Measurements from ENCODE around the gene PDE3A. TPM values are rescaled to one million over a fixed set of nuclear protein-coding genes. Genes with fewer than 3 reads are reported as not detected.

Gene PDE3A
- total RNA-seq, 5 donors from 2014 or later (not counting 1 experiment from before 2014, with no cell fraction given): 0.03 to 0.10 (median 0.09) TPM; not detected in 2

GRCh38 chr12:20424841-20425240 is 56.5 kb downstream of the PDE3A start:
- Histone ChIP-seq H3K9me3 (no peaks in the 10 kb centered on the region), H3K27me3 (replicated peaks in 1 of 2; ENCODE audit: control insufficient read depth in 2 of 2, extremely low read depth in 1 of 2, insufficient read depth in 2 of 2, low read length in 1 of 2) (no peaks in the 10 kb centered on the region), H3K27ac (ENCODE audit: low read length) (no peak overlapping the region), H3K36me3 (ENCODE audit: control insufficient read depth in 2 of 2, extremely low read depth in 1 of 2, insufficient read depth in 1 of 2, low read length in 1 of 2) (no peaks in the 10 kb centered on the region), H3K4me3 (ENCODE audit: control insufficient read depth in 1 of 2, extremely low read depth in 1 of 2, low read length in 1 of 2) (no peak overlapping the region), H3K4me1 (ENCODE audit: control insufficient read depth in 1 of 2, extremely low read depth in 1 of 2, insufficient read depth in 2 of 2, low read length in 2 of 2) (peaks cover 0 to 2% of the 10 kb centered on the region in 2 experiments)
- Mint-ChIP-seq H3K27me3 (no peaks in the 10 kb centered on the region), H3K36me3 (no peaks in the 10 kb centered on the region), H3K4me1 (no peaks in the 10 kb centered on the region), H3K9me3 (no peaks in the 10 kb centered on the region), H3K4me3 (no peak overlapping the region), H3K27ac (no peak overlapping the region)
- ATAC-seq (replicated peaks in 1 of 4) (no peak), DNase-seq (no peak)
- WGBS (ENCODE audit: insufficient coverage): no CpG with 5 or more reads among the region's 4 CpGs
- CTCF ChIA-PET: no interaction called here
- POLR2A ChIA-PET: no interaction called here

- DNase-seq: no peak
- Mint-ChIP-seq H3K27ac (no peak overlapping the region), H3K36me3 (no peaks in the 10 kb centered on the region), H3K27me3 (no peaks in the 10 kb centered on the region), H3K9me3 (no peaks in the 10 kb centered on the region), H3K4me1 (no peaks in the 10 kb centered on the region), H3K4me3 (no peak overlapping the region)
- whole genome bisulfite sequencing (ENCODE audit: insufficient coverage): 100% methylated on average over 1 of the region's 5 CpGs
- H3K4me1 ChIP-seq (ENCODE audit: control insufficient read depth in 1 of 2, extremely low read depth in 1 of 2, insufficient read depth in 2 of 2, low read length in 2 of 2): peaks cover 0 to 2% of the 10 kb centered on the region in 2 experiments
- no peaks in the 10 kb centered on the region for H3K27me3 ChIP-seq (replicated peaks in 1 of 2; ENCODE audit: control insufficient read depth in 2 of 2, extremely low read depth in 1 of 2, insufficient read depth in 2 of 2, low read length in 1 of 2)
- ATAC-seq (replicated peaks in 1 of 4): no peak
- no peaks in the 10 kb centered on the region for H3K36me3 ChIP-seq (ENCODE audit: control insufficient read depth in 2 of 2, extremely low read depth in 1 of 2, insufficient read depth in 1 of 2, low read length in 1 of 2)
- CTCF ChIA-PET: no interaction called here
- no peak overlapping the region for H3K4me3 ChIP-seq (ENCODE audit: control insufficient read depth in 1 of 2, extremely low read depth in 1 of 2, low read length in 1 of 2)
- no peaks in the 10 kb centered on the region for H3K9me3 ChIP-seq
- POLR2A ChIA-PET: no interaction called here
- no peak overlapping the region for H3K27ac ChIP-seq (ENCODE audit: low read length)
These were observed 57.9 kb downstream of the PDE3A start for GRCh38 chr12:20426191-20426590.

- Mint-ChIP-seq H3K9me3 (no peaks in the 10 kb centered on the region), H3K27me3 (no peaks in the 10 kb centered on the region), H3K4me3 (no peak overlapping the region), H3K36me3 (no peaks in the 10 kb centered on the region), H3K4me1 (no peaks in the 10 kb centered on the region), H3K27ac (no peak overlapping the region)
- ChIA-PET CTCF (no interaction called here), POLR2A (no interaction called here)
- H3K4me3 ChIP-seq (ENCODE audit: control insufficient read depth in 1 of 2, extremely low read depth in 1 of 2, low read length in 1 of 2): no peak overlapping the region
- no peak overlapping the region for H3K27ac ChIP-seq (ENCODE audit: low read length)
- WGBS (ENCODE audit: insufficient coverage): 72% methylated on average over 3 of the region's 3 CpGs
- H3K4me1 ChIP-seq (ENCODE audit: control insufficient read depth in 1 of 2, extremely low read depth in 1 of 2, insufficient read depth in 2 of 2, low read length in 2 of 2): no peaks in the 10 kb centered on the region
- DNase-seq: no peak
- H3K9me3 ChIP-seq: no peaks in the 10 kb centered on the region
- no peaks in the 10 kb centered on the region for H3K27me3 ChIP-seq (replicated peaks in 1 of 2; ENCODE audit: control insufficient read depth in 2 of 2, extremely low read depth in 1 of 2, insufficient read depth in 2 of 2, low read length in 1 of 2)
- no peak for ATAC-seq (replicated peaks in 1 of 4)
- H3K36me3 ChIP-seq (ENCODE audit: control insufficient read depth in 2 of 2, extremely low read depth in 1 of 2, insufficient read depth in 1 of 2, low read length in 1 of 2): no peaks in the 10 kb centered on the region
These were observed 58.6 kb downstream of the PDE3A start for GRCh38 chr12:20426957-20427356.

- no peak for ATAC-seq (replicated peaks in 1 of 4)
- ChIA-PET POLR2A (no interaction called here), CTCF (no interaction called here)
- no CpG with 5 or more reads among the region's 2 CpGs for WGBS (ENCODE audit: insufficient coverage)
- H3K27ac Mint-ChIP-seq: no peak overlapping the region
- Histone ChIP-seq H3K4me3 (ENCODE audit: control insufficient read depth in 1 of 2, extremely low read depth in 1 of 2, low read length in 1 of 2) (no peak overlapping the region), H3K36me3 (ENCODE audit: control insufficient read depth in 2 of 2, extremely low read depth in 1 of 2, insufficient read depth in 1 of 2, low read length in 1 of 2) (no peaks in the 10 kb centered on the region), H3K4me1 (ENCODE audit: control insufficient read depth in 1 of 2, extremely low read depth in 1 of 2, insufficient read depth in 2 of 2, low read length in 2 of 2) (no peaks in the 10 kb centered on the region), H3K27ac (ENCODE audit: low read length) (no peak overlapping the region), H3K9me3 (no peaks in the 10 kb centered on the region), H3K27me3 (replicated peaks in 1 of 2; ENCODE audit: control insufficient read depth in 2 of 2, extremely low read depth in 1 of 2, insufficient read depth in 2 of 2, low read length in 1 of 2) (no peaks in the 10 kb centered on the region)
- no peaks in the 10 kb centered on the region for H3K36me3 Mint-ChIP-seq
- H3K4me3 Mint-ChIP-seq: no peak overlapping the region
- no peaks in the 10 kb centered on the region for H3K4me1 Mint-ChIP-seq
- no peaks in the 10 kb centered on the region for H3K9me3 Mint-ChIP-seq
- H3K27me3 Mint-ChIP-seq: no peaks in the 10 kb centered on the region
- DNase-seq: no peak
These were observed 61.5 kb downstream of the PDE3A start for GRCh38 chr12:20429852-20430251.

- CTCF ChIA-PET: no interaction called here
- H3K27me3 ChIP-seq (replicated peaks in 1 of 2; ENCODE audit: control insufficient read depth in 2 of 2, extremely low read depth in 1 of 2, insufficient read depth in 2 of 2, low read length in 1 of 2): no peaks in the 10 kb centered on the region
- no peak overlapping the region for H3K4me3 Mint-ChIP-seq
These were observed 64.0 kb downstream of the PDE3A start for GRCh38 chr12:20432290-20432689.

GRCh38 chr12:20434996-20435395 is 66.7 kb downstream of the PDE3A start:
- no peaks in the 10 kb centered on the region for H3K27me3 Mint-ChIP-seq
- no peak overlapping the region for H3K4me3 Mint-ChIP-seq
- Histone ChIP-seq H3K36me3 (ENCODE audit: control insufficient read depth in 2 of 2, extremely low read depth in 1 of 2, insufficient read depth in 1 of 2, low read length in 1 of 2) (no peaks in the 10 kb centered on the region), H3K27me3 (replicated peaks in 1 of 2; ENCODE audit: control insufficient read depth in 2 of 2, extremely low read depth in 1 of 2, insufficient read depth in 2 of 2, low read length in 1 of 2) (no peaks in the 10 kb centered on the region), H3K4me1 (ENCODE audit: control insufficient read depth in 1 of 2, extremely low read depth in 1 of 2, insufficient read depth in 2 of 2, low read length in 2 of 2) (no peaks in the 10 kb centered on the region), H3K4me3 (ENCODE audit: control insufficient read depth in 1 of 2, extremely low read depth in 1 of 2, low read length in 1 of 2) (no peak overlapping the region), H3K27ac (ENCODE audit: low read length) (no peak overlapping the region), H3K9me3 (no peaks in the 10 kb centered on the region)
- H3K36me3 Mint-ChIP-seq: no peaks in the 10 kb centered on the region
- no CpG with 5 or more reads among the region's 3 CpGs for WGBS (ENCODE audit: insufficient coverage)
- H3K4me1 Mint-ChIP-seq: no peaks in the 10 kb centered on the region
- no peaks in the 10 kb centered on the region for H3K9me3 Mint-ChIP-seq
- no peak overlapping the region for H3K27ac Mint-ChIP-seq
- ChIA-PET CTCF (no interaction called here), POLR2A (interaction anchor here in 1 of 2 donors (0.6 kb wide), 1 partner anchor 11 kb away, joined by 3 read pairs; no protein-coding TSS in a partner anchor)
- ATAC-seq (replicated peaks in 1 of 4): no peak
- no peak for DNase-seq

More at GRCh38 chr12:20432290-20432689, 64.0 kb downstream of the PDE3A start:
- DNase-seq (no peak), ATAC-seq (replicated peaks in 1 of 4) (no peak)
- H3K27ac Mint-ChIP-seq: no peak overlapping the region
- no peaks in the 10 kb centered on the region for H3K4me1 Mint-ChIP-seq
- no peaks in the 10 kb centered on the region for H3K36me3 Mint-ChIP-seq
- Histone ChIP-seq H3K27ac (ENCODE audit: low read length) (no peak overlapping the region), H3K36me3 (ENCODE audit: control insufficient read depth in 2 of 2, extremely low read depth in 1 of 2, insufficient read depth in 1 of 2, low read length in 1 of 2) (no peaks in the 10 kb centered on the region), H3K4me3 (ENCODE audit: control insufficient read depth in 1 of 2, extremely low read depth in 1 of 2, low read length in 1 of 2) (no peak overlapping the region), H3K4me1 (ENCODE audit: control insufficient read depth in 1 of 2, extremely low read depth in 1 of 2, insufficient read depth in 2 of 2, low read length in 2 of 2) (no peaks in the 10 kb centered on the region), H3K9me3 (no peaks in the 10 kb centered on the region)
- H3K9me3 Mint-ChIP-seq: no peaks in the 10 kb centered on the region
- WGBS (ENCODE audit: insufficient coverage): no CpG with 5 or more reads among the region's 1 CpG
- no peaks in the 10 kb centered on the region for H3K27me3 Mint-ChIP-seq
- POLR2A ChIA-PET: no interaction called here

GRCh38 chr12:20436316-20436715 is 68.0 kb downstream of the PDE3A start:
- no peak for ATAC-seq (replicated peaks in 1 of 4)
- DNase-seq: no peak
- Histone ChIP-seq H3K4me3 (ENCODE audit: control insufficient read depth in 1 of 2, extremely low read depth in 1 of 2, low read length in 1 of 2) (no peak overlapping the region), H3K4me1 (ENCODE audit: control insufficient read depth in 1 of 2, extremely low read depth in 1 of 2, insufficient read depth in 2 of 2, low read length in 2 of 2) (no peaks in the 10 kb centered on the region), H3K27ac (ENCODE audit: low read length) (no peak overlapping the region), H3K9me3 (no peaks in the 10 kb centered on the region), H3K27me3 (replicated peaks in 1 of 2; ENCODE audit: control insufficient read depth in 2 of 2, extremely low read depth in 1 of 2, insufficient read depth in 2 of 2, low read length in 1 of 2) (no peaks in the 10 kb centered on the region), H3K36me3 (ENCODE audit: control insufficient read depth in 2 of 2, extremely low read depth in 1 of 2, insufficient read depth in 1 of 2, low read length in 1 of 2) (no peaks in the 10 kb centered on the region)
- ChIA-PET POLR2A (no interaction called here), CTCF (no interaction called here)
- Mint-ChIP-seq H3K36me3 (no peaks in the 10 kb centered on the region), H3K4me3 (no peak overlapping the region), H3K27ac (no peak overlapping the region), H3K9me3 (no peaks in the 10 kb centered on the region), H3K4me1 (no peaks in the 10 kb centered on the region), H3K27me3 (no peaks in the 10 kb centered on the region)
